SK-N-SH treated with all-trans-retinoic acid at 6 μM for 48 hours (cell line): ENCODE measurements around the gene PPFIA1.

Experiments
- ATAC-seq: fragments of 200-7000 bp; cut with Tn5 transposase; 3 replicates; pipeline ENCODE4 v1.9.1; 2020; ENCODE audit warnings: mild to moderate bottlenecking, moderate library complexity
- ARNTL ChIP-seq: fragments of 450-650 bp; formaldehyde crosslinking; IDR thresholded peaks from 2 replicates; pipeline ENCODE4 v1.5.0; 2020; ENCODE audit warnings: low read depth, mild to moderate bottlenecking, moderate library complexity, borderline replicate concordance
- CSDC2 ChIP-seq: fragments of 250-450 bp; sonication (Bioruptor Pico); IDR thresholded peaks from 2 replicates; pipeline ENCODE4 v1.5.0; 2020; ENCODE audit warnings: mild to moderate bottlenecking, moderate library complexity
- ESRRG ChIP-seq: fragments of 250-450 bp; sonication (Bioruptor Pico); IDR thresholded peaks from 2 replicates; pipeline ENCODE4 v1.6.1; 2021; ENCODE audit warnings: mild to moderate bottlenecking
- GLIS3 ChIP-seq: fragments of 250-450 bp; sonication (Bioruptor Pico); IDR thresholded peaks from 2 replicates; pipeline ENCODE4 v1.5.0; 2020; ENCODE audit warnings: mild to moderate bottlenecking, moderate library complexity
- ISL1 ChIP-seq: fragments of 250-450 bp; sonication (Bioruptor Pico); IDR thresholded peaks from 2 replicates; pipeline ENCODE4 v2.1.2; 2022; ENCODE audit warnings: mild to moderate bottlenecking, moderate library complexity
- POU6F1 ChIP-seq: fragments of 250-450 bp; sonication (Bioruptor Pico); IDR thresholded peaks from 2 replicates; pipeline ENCODE4 v1.8.0; 2021; ENCODE audit warnings: low read depth, mild to moderate bottlenecking, moderate library complexity, borderline replicate concordance
- PPARA ChIP-seq: fragments of 250-450 bp; sonication (Bioruptor Pico); IDR thresholded peaks from 2 replicates; pipeline ENCODE4 v1.5.0; 2020; ENCODE audit warnings: mild to moderate bottlenecking, borderline replicate concordance
- SNAI2 ChIP-seq: fragments of 250-450 bp; sonication (Bioruptor Pico); IDR thresholded peaks from 2 replicates; pipeline ENCODE4 v1.5.0; 2020; ENCODE audit warnings: mild to moderate bottlenecking, moderate library complexity
- ZNF565 ChIP-seq: fragments of 450-650 bp; formaldehyde crosslinking; conservative IDR thresholded peaks from 2 replicates; pipeline ENCODE4 v1.5.0; 2020; ENCODE audit warnings: low read depth, mild to moderate bottlenecking, moderate library complexity
- ZNF70 ChIP-seq: fragments of 450-650 bp; formaldehyde crosslinking; IDR thresholded peaks from 2 replicates; pipeline ENCODE4 v1.5.0; 2020; ENCODE audit warnings: mild to moderate bottlenecking, moderate library complexity
- TF ChIP-seq, protein P1 (sequence below): fragments of 250-450 bp; sonication (Bioruptor Pico); IDR thresholded peaks from 2 replicates; pipeline ENCODE4 v1.8.0; 2020; ENCODE audit warnings: mild to moderate bottlenecking, moderate library complexity, borderline replicate concordance
- TF ChIP-seq, protein P2 (sequence below): fragments of 250-450 bp; sonication (Bioruptor Pico); IDR thresholded peaks from 2 replicates; pipeline ENCODE4 v1.5.1; 2021; ENCODE audit warnings: mild to moderate bottlenecking, moderate library complexity
- TF ChIP-seq, protein P3 (sequence below): fragments of 250-450 bp; sonication (Bioruptor Pico); IDR thresholded peaks from 2 replicates; pipeline ENCODE4 v1.5.1; 2020; ENCODE audit warnings: low read depth, mild to moderate bottlenecking, moderate library complexity
- TF ChIP-seq, protein P4 (sequence below): fragments of 250-450 bp; sonication (Bioruptor Pico); IDR thresholded peaks from 2 replicates; pipeline ENCODE4 v1.5.0; 2020; ENCODE audit warnings: mild to moderate bottlenecking, moderate library complexity

The PPFIA1 gene

DNA sequence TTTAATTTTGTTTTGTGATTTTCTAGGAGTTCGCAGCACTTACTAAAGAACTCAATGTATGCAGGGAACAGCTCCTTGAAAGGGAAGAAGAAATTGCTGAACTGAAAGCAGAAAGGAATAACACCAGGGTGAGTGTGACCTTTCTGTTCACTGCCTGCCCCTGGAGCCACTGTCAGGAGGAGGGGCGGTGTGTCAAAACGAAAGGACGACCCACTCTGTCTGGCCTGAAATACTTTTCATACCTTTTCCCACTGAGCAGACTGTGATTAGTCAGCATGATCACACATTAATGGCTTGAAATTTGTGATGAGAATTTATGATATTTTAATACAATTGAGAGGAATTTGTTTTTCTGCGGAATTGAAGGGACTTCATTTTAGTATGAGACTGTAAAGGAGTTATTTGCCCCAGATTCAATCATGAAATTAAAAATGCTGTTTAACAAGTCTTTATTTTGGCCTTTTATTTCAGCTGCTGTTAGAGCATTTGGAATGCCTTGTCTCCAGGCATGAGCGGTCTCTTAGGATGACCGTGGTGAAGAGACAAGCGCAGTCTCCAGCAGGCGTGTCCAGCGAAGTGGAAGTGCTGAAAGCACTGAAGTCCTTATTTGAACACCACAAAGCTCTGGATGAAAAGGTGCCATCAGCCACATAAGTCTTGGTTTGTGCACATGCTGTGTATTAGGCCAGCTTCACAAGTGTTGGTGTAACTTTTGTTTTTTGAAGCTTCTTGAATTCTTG lies 54.1 kb downstream of the PPFIA1 start (continued):
- TF ChIP-seq, protein P1, sequence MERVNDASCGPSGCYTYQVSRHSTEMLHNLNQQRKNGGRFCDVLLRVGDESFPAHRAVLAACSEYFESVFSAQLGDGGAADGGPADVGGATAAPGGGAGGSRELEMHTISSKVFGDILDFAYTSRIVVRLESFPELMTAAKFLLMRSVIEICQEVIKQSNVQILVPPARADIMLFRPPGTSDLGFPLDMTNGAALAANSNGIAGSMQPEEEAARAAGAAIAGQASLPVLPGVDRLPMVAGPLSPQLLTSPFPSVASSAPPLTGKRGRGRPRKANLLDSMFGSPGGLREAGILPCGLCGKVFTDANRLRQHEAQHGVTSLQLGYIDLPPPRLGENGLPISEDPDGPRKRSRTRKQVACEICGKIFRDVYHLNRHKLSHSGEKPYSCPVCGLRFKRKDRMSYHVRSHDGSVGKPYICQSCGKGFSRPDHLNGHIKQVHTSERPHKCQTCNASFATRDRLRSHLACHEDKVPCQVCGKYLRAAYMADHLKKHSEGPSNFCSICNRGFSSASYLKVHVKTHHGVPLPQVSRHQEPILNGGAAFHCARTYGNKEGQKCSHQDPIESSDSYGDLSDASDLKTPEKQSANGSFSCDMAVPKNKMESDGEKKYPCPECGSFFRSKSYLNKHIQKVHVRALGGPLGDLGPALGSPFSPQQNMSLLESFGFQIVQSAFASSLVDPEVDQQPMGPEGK (CRISPR knock-in tag) = no peak
- no peak for TF ChIP-seq POU6F1
- no peak for TF ChIP-seq ISL1 (CRISPR knock-in tag)

GRCh38 chr11:70325824-70326223 lies 55.3 kb downstream of the PPFIA1 start:
- TF ChIP-seq, protein P2, sequence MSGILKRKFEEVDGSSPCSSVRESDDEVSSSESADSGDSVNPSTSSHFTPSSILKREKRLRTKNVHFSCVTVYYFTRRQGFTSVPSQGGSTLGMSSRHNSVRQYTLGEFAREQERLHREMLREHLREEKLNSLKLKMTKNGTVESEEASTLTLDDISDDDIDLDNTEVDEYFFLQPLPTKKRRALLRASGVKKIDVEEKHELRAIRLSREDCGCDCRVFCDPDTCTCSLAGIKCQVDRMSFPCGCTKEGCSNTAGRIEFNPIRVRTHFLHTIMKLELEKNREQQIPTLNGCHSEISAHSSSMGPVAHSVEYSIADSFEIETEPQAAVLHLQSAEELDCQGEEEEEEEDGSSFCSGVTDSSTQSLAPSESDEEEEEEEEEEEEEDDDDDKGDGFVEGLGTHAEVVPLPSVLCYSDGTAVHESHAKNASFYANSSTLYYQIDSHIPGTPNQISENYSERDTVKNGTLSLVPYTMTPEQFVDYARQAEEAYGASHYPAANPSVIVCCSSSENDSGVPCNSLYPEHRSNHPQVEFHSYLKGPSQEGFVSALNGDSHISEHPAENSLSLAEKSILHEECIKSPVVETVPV (CRISPR knock-in tag) = no peak
- no peak for ATAC-seq

DNA sequence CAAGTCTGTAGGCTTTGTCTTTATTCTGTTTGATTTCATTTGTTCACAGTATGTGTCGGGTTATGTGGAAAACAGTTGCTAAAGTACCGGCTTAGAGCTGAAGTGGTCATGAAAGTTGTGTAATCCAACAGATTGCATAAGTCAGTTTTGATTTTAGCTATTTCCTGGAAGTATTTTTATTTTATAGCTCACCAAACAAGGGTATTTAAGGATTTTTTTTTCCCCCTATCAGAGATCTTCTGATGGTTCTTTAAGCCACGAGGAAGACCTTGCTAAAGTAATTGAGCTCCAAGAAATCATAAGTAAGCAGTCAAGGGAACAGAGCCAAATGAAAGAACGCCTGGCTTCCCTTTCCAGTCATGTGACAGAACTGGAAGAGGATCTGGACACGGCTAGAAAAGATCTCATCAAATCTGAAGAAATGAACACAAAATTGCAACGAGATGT lies 55.9 kb downstream of the PPFIA1 start:
- TF ChIP-seq, protein P2 (CRISPR knock-in tag) = no peak
- TF ChIP-seq PPARA (CRISPR knock-in tag) = no peak
- TF ChIP-seq SNAI2 (CRISPR knock-in tag) = no peak
- no peak for TF ChIP-seq ARNTL (CRISPR knock-in tag)
- no peak for TF ChIP-seq ESRRG (CRISPR knock-in tag)
- no peak for TF ChIP-seq POU6F1
- TF ChIP-seq, protein P3, sequence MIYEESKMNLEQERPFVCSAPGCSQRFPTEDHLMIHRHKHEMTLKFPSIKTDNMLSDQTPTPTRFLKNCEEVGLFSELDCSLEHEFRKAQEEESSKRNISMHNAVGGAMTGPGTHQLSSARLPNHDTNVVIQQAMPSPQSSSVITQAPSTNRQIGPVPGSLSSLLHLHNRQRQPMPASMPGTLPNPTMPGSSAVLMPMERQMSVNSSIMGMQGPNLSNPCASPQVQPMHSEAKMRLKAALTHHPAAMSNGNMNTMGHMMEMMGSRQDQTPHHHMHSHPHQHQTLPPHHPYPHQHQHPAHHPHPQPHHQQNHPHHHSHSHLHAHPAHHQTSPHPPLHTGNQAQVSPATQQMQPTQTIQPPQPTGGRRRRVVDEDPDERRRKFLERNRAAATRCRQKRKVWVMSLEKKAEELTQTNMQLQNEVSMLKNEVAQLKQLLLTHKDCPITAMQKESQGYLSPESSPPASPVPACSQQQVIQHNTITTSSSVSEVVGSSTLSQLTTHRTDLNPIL = no peak
- no peak for TF ChIP-seq GLIS3 (CRISPR knock-in tag)
- TF ChIP-seq CSDC2 (CRISPR knock-in tag) = no peak
- TF ChIP-seq, protein P4, sequence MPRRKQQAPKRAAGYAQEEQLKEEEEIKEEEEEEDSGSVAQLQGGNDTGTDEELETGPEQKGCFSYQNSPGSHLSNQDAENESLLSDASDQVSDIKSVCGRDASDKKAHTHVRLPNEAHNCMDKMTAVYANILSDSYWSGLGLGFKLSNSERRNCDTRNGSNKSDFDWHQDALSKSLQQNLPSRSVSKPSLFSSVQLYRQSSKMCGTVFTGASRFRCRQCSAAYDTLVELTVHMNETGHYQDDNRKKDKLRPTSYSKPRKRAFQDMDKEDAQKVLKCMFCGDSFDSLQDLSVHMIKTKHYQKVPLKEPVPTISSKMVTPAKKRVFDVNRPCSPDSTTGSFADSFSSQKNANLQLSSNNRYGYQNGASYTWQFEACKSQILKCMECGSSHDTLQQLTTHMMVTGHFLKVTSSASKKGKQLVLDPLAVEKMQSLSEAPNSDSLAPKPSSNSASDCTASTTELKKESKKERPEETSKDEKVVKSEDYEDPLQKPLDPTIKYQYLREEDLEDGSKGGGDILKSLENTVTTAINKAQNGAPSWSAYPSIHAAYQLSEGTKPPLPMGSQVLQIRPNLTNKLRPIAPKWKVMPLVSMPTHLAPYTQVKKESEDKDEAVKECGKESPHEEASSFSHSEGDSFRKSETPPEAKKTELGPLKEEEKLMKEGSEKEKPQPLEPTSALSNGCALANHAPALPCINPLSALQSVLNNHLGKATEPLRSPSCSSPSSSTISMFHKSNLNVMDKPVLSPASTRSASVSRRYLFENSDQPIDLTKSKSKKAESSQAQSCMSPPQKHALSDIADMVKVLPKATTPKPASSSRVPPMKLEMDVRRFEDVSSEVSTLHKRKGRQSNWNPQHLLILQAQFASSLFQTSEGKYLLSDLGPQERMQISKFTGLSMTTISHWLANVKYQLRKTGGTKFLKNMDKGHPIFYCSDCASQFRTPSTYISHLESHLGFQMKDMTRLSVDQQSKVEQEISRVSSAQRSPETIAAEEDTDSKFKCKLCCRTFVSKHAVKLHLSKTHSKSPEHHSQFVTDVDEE (CRISPR knock-in tag) = no peak
- TF ChIP-seq ZNF565 (CRISPR knock-in tag) = no peak
- no peak for TF ChIP-seq ZNF70 (CRISPR knock-in tag)
- TF ChIP-seq ISL1 (CRISPR knock-in tag) = no peak
- no peak for ATAC-seq
